Smooth muscle cell (in vitro differentiated cells): Measurements from ENCODE around the gene FANCE. TPM values are rescaled to one million over a fixed set of nuclear protein-coding genes. Genes with fewer than 3 reads are reported as not detected.

Experiments used
- DNase-seq: peaks from one replicate; lab custom pipeline; 2025; ENCODE audit not compliant: unreplicated experiment; lab: John Stamatoyannopoulos, UW
- H2AFZ ChIP-seq: fragments of 200-600 bp; sonication (generic); 2 replicates; pipeline ENCODE4 v1.6.0; 2016; ENCODE audit warnings: antibody characterized with exemption, low read depth, mild to moderate bottlenecking
- H3F3A ChIP-seq: fragments of 200-600 bp; sonication (generic); 2 replicates; pipeline ENCODE4 v1.6.0; 2017; ENCODE audit warnings: antibody characterized with exemption, low read depth
- H3K27ac ChIP-seq: fragments of 200-600 bp; sonication (generic); 2 replicates; pipeline ENCODE4 v1.5.1; 2016; ENCODE audit warnings: low read depth, mild to moderate bottlenecking
- H3K27me3 ChIP-seq: fragments of 200-600 bp; sonication (generic); 2 replicates; pipeline ENCODE4 v1.6.1; 2016; ENCODE audit warnings: low read depth, mild to moderate bottlenecking
- H3K36me3 ChIP-seq: fragments of 200-600 bp; sonication (generic); 2 replicates; pipeline ENCODE4 v1.5.1; 2016; ENCODE audit warnings: low read depth
- H3K4me1 ChIP-seq: fragments of 200-600 bp; sonication (generic); 2 replicates; pipeline ENCODE4 v1.5.1; 2016; ENCODE audit warnings: low read depth
- H3K4me2 ChIP-seq: fragments of 200-600 bp; sonication (generic); 2 replicates; pipeline ENCODE4 v1.6.0; 2016; ENCODE audit warnings: mild to moderate bottlenecking
- H3K4me3 ChIP-seq: fragments of 200-600 bp; sonication (generic); 2 replicates; pipeline ENCODE4 v1.5.1; 2016; ENCODE audit warnings: mild to moderate bottlenecking
- H3K79me2 ChIP-seq: fragments of 200-600 bp; sonication (generic); 2 replicates; pipeline ENCODE4 v1.6.0; 2016; ENCODE audit warnings: low read depth, mild to moderate bottlenecking
- H3K9ac ChIP-seq: fragments of 200-600 bp; sonication (generic); 2 replicates; pipeline ENCODE4 v1.6.0; 2016; ENCODE audit warnings: low read depth
- H3K9me3 ChIP-seq: fragments of 200-600 bp; sonication (generic); replicated peaks from 2 replicates; pipeline ENCODE4 v1.5.1; 2016; ENCODE audit warnings: low read depth
- H4K20me1 ChIP-seq: fragments of 200-600 bp; sonication (generic); 2 replicates; pipeline ENCODE4 v1.6.0; 2016; ENCODE audit warnings: low read depth
- CTCF ChIP-seq: fragments of 200-600 bp; sonication (generic); IDR thresholded peaks from 2 replicates; pipeline ENCODE4 v1.5.1; 2017; ENCODE audit warnings: borderline replicate concordance, mild to moderate bottlenecking, antibody characterized with exemption; ENCODE audit not compliant: insufficient read depth, poor library complexity, severe bottlenecking
- WGBS: methylation state at CpG from one replicate; pipeline ENCODE4 v1.1.7; 2016; ENCODE audit warnings: low lambda C conversion rate; 5-methylcytosine and 5-hydroxymethylcytosine counted together
- polyA plus RNA-seq: library from polyadenylated mRNA; unstranded; fragments of >200 nt; fragmentation: Nextera tagmentation; extraction: Ambion mirVana; gene quantifications from 2 replicates; pipeline ENCODE4 v1.2.1, GENCODE V29; 2016
- total RNA-seq: library from RNA; depleted of rRNA; stranded (reverse); fragments of >200 nt; gene quantifications from 2 replicates; pipeline ENCODE4 v1.2.3, GENCODE V29; 2014

FANCE gene
- total and polyA plus RNA-seq, 2 experiments from 2014 or later: 3.6 to 5.6 TPM

DNA sequence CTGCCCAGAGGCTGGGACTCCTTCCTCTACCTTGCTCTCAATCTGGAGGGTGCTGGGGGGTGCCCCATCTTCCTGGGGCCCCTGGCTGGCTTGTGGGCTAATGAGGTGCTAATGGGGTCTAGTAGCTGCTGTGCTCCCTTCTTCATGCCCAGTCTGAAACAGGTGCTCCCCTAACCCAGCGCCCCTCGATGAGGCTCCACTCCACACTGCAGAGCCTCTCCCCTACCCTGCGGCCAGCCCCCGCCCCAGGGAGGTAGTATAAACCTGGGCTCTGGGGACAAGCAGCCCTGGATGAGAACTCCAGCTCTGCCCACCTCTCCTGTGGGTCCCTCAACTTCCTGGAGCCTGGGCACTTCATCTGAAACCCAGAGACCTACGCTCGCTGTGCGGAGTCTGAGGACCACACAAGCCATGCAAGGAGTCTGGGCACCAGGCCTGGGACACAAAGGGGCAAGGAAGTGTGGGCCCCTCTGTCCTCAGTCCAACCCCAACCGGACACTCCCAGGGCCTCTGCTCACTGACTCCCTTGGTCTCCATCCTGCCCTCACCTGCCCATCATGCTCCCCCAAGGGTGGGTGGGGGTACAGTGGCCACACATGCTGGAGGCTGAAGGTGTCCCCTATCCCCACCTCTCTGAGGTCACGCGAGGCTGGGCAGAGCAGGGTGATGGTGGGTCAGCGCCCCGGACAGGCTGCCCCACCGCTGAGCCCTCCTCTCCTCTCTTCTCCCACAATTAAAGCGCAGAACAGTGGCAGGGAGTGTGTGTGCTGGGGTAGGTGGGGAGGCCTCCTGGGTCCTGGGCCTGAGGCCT lies 22.2 kb downstream of the FANCE start:
- Histone ChIP-seq H3K27ac (no peak overlapping the region), H3K9ac (no peak overlapping the region), H4K20me1 (peaks cover 53% of the 10 kb centered on the region)

GRCh38 chr6:35474942-35475570 lies 22.9 kb downstream of the FANCE start:
- peaks cover 46% of the 10 kb centered on the region for H4K20me1 ChIP-seq
- H3K9me3 ChIP-seq: no peaks in the 10 kb centered on the region
- peaks cover 4% of the 10 kb centered on the region for H3K36me3 ChIP-seq
- H3K4me1 ChIP-seq: peaks cover 10% of the 10 kb centered on the region
- no peak overlapping the region for H3K4me3 ChIP-seq
- H3K27me3 ChIP-seq: no peaks in the 10 kb centered on the region
- H3F3A ChIP-seq: peaks cover 29% of the 10 kb centered on the region
- no peak for DNase-seq
- TF ChIP-seq CTCF: no peak
- H2AFZ ChIP-seq: no peak overlapping the region
- H3K79me2 ChIP-seq: peaks cover 8% of the 10 kb centered on the region
- 95% methylated on average over 20 of the region's 20 CpGs for WGBS
- H3K9ac ChIP-seq: no peak overlapping the region
- H3K4me2 ChIP-seq: no peak overlapping the region
- no peak overlapping the region for H3K27ac ChIP-seq

More for the DNA sequence above, 22.2 kb downstream of the FANCE start:
- peaks cover 31% of the 10 kb centered on the region for H3F3A ChIP-seq
- 93% methylated on average over 14 of the region's 14 CpGs for WGBS
- no peaks in the 10 kb centered on the region for H3K9me3 ChIP-seq
- DNase-seq: no peak
- peaks cover 4% of the 10 kb centered on the region for H3K36me3 ChIP-seq
- no peak overlapping the region for H2AFZ ChIP-seq
- H3K4me3 ChIP-seq: no peak overlapping the region
- peaks cover 14% of the 10 kb centered on the region for H3K4me1 ChIP-seq
- H3K4me2 ChIP-seq: no peak overlapping the region
- TF ChIP-seq CTCF: no peak
- peaks cover 16% of the 10 kb centered on the region for H3K79me2 ChIP-seq
- no peaks in the 10 kb centered on the region for H3K27me3 ChIP-seq

GRCh38 chr6:35475573-35475972 lies 23.4 kb downstream of the FANCE start:
- H3F3A ChIP-seq: peaks cover 24% of the 10 kb centered on the region
- H3K4me2 ChIP-seq: no peak overlapping the region
- 98% methylated on average over 4 of the region's 4 CpGs for WGBS
- DNase-seq: no peak
- TF ChIP-seq CTCF: no peak
- H3K4me1 ChIP-seq: peaks cover 4% of the 10 kb centered on the region
- H3K79me2 ChIP-seq: peaks cover 4% of the 10 kb centered on the region
- peaks cover 4% of the 10 kb centered on the region for H3K36me3 ChIP-seq
- no peaks in the 10 kb centered on the region for H3K27me3 ChIP-seq
- H3K9me3 ChIP-seq: no peaks in the 10 kb centered on the region
- peaks cover 46% of the 10 kb centered on the region for H4K20me1 ChIP-seq
- H2AFZ ChIP-seq: no peak overlapping the region
- H3K9ac ChIP-seq: no peak overlapping the region
- no peak overlapping the region for H3K27ac ChIP-seq
- H3K4me3 ChIP-seq: no peak overlapping the region
